Ishikawa (cell line): ENCODE measurements around the gene UBXN10.
A peak's percentile ranks its signal among the peaks of the same experiment; 100 is the strongest.

ENCODE experiments used
- CREB1 ChIP-seq: IDR thresholded peaks from 2 replicates; pipeline ENCODE4 v1.6.1; 2012; ENCODE audit warnings: low read depth
- EGR1 ChIP-seq: IDR thresholded peaks from 2 replicates; pipeline ENCODE4 v1.6.1; 2012
- EP300 ChIP-seq: IDR thresholded peaks from 2 replicates; pipeline ENCODE4 v1.6.1; 2012; ENCODE audit warnings: borderline replicate concordance
- FOXM1 ChIP-seq: IDR thresholded peaks from 2 replicates; pipeline ENCODE4 v1.6.1; 2012; ENCODE audit warnings: low read depth, borderline replicate concordance
- NFIC ChIP-seq: IDR thresholded peaks from 2 replicates; pipeline ENCODE4 v1.6.1; 2012
- RAD21 ChIP-seq: IDR thresholded peaks from 2 replicates; pipeline ENCODE4 v1.6.1; 2012; ENCODE audit warnings: low read depth
- TAF1 ChIP-seq: IDR thresholded peaks from 2 replicates; pipeline ENCODE4 v1.6.1; 2012; ENCODE audit warnings: low read depth, mild to moderate bottlenecking
- TCF12 ChIP-seq: IDR thresholded peaks from 2 replicates; pipeline ENCODE4 v1.6.1; 2012; ENCODE audit warnings: low read depth
- TEAD4 ChIP-seq: IDR thresholded peaks from 2 replicates; pipeline ENCODE4 v1.6.1; 2012
- YY1 ChIP-seq: IDR thresholded peaks from 2 replicates; pipeline ENCODE4 v1.6.1; 2012; ENCODE audit warnings: low read depth
- TF ChIP-seq, protein P1 (sequence below): IDR thresholded peaks from 2 replicates; pipeline ENCODE4 v1.6.1; 2012; ENCODE audit warnings: low read depth, mild to moderate bottlenecking

DNA sequence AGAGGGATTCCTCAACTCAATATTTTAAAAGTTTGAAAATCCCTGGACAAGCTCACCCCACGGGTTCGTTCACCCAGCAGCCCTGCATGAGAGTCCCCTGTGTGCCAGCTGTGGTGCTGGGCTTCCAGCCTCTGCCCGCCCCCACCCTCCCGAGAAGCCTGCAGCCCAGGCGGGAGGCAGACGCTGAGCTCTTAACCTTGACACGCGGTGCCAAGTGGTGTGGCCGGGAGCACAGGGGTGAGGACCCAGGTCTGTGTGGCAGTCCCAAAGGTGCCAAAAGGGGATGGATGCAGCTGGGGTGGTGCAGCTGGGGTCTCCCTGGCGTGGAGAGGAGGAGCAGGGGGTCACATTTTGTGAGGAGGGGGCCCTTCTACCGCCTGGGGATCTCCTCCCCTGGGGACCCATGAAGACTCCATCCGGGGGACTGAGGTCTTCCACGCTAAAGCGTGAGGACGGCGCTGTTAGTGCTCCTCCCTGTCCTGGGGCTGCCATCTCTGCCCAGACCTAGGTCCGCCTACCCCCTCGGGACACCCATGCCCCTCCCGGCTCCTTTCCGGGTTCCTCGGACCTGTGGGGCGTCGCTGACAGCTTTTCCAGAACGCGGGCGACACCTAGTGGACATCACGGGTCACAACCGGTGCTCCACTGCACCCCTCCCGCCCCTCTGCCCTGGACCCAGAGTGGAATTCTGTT lies 33.8 kb upstream of the UBXN10 start:
- TF ChIP-seq EP300 (no peak), TCF12 (no peak), RAD21 (peak; percentile 94), TAF1 (no peak), CREB1 (no peak), FOXM1 (no peak), TEAD4 (no peak), YY1 (no peak), EGR1 (no peak), NFIC (no peak)
- TF ChIP-seq, protein P1, sequence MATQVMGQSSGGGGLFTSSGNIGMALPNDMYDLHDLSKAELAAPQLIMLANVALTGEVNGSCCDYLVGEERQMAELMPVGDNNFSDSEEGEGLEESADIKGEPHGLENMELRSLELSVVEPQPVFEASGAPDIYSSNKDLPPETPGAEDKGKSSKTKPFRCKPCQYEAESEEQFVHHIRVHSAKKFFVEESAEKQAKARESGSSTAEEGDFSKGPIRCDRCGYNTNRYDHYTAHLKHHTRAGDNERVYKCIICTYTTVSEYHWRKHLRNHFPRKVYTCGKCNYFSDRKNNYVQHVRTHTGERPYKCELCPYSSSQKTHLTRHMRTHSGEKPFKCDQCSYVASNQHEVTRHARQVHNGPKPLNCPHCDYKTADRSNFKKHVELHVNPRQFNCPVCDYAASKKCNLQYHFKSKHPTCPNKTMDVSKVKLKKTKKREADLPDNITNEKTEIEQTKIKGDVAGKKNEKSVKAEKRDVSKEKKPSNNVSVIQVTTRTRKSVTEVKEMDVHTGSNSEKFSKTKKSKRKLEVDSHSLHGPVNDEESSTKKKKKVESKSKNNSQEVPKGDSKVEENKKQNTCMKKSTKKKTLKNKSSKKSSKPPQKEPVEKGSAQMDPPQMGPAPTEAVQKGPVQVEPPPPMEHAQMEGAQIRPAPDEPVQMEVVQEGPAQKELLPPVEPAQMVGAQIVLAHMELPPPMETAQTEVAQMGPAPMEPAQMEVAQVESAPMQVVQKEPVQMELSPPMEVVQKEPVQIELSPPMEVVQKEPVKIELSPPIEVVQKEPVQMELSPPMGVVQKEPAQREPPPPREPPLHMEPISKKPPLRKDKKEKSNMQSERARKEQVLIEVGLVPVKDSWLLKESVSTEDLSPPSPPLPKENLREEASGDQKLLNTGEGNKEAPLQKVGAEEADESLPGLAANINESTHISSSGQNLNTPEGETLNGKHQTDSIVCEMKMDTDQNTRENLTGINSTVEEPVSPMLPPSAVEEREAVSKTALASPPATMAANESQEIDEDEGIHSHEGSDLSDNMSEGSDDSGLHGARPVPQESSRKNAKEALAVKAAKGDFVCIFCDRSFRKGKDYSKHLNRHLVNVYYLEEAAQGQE: no peak
